ENCODE results near the gene PCGF1. TPM values are rescaled to one million over a fixed set of nuclear protein-coding genes. Genes with fewer than 3 reads are reported as not detected.

The PCGF1 gene
- total and polyA plus RNA-seq, 2 of the 13 experiments (the other 11 are each of a cell fraction or from before 2014, with no cell fraction given), result 20.4 to 22.6 TPM

DNA sequence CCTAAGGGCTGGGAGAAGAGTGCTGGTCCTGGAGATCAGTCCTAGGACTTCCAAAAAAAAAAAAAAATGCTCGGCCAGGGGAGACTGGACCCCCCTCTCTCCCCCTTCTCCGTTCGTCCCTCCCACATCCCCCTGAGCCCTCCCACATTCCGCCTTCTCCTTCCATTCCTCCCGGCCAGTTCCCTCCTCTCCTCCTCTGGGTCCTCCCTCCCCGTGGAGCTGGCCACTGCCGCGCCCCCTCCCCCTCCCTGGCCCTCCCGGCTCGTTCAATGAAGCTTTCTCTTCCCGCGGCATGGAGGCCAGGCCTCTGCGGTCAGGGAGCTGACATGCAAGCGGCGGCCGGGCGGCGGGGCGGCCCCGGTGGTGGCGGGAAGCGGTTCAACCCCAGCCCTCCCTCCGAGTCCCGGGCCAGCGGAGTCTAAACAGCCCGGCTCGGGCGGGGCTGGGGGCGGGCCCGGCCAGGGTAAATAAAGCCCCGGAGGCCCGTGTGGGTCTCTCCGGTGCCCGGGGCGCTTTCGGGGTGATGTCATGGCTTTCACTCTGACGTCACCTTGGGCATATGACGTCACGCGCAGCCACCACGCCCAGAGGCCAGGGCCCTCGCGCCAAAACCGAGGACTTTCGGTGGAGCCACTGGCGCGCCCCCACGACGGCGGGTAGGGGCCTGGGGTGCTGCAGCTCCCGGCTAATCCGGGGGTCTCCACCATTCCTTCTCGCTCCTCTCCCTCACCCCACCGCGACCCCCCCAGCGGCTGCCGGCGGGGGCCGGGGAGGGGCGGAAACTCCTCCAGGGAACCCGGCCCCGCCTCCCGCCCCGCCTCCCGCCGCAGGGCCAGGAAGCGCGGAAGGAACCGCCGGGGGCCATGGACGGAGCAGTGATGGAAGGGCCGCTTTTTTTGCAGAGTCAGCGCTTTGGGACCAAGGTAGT lies 46.7 kb upstream of the PCGF1 start, which contains the start of the genes DOK1 and LOXL3 (continued):
- TF ChIP-seq ZSCAN25 (CRISPR knock-in tag; IDR thresholded peaks at IDR 0.05) (no peak), LCORL (IDR thresholded peaks at IDR 0.05) (no peak), LCORL (CRISPR knock-in tag; IDR thresholded peaks at IDR 0.05) (0 out of 2 replicates have a peak, but pooled peaks have one; percentile 43)

DNA sequence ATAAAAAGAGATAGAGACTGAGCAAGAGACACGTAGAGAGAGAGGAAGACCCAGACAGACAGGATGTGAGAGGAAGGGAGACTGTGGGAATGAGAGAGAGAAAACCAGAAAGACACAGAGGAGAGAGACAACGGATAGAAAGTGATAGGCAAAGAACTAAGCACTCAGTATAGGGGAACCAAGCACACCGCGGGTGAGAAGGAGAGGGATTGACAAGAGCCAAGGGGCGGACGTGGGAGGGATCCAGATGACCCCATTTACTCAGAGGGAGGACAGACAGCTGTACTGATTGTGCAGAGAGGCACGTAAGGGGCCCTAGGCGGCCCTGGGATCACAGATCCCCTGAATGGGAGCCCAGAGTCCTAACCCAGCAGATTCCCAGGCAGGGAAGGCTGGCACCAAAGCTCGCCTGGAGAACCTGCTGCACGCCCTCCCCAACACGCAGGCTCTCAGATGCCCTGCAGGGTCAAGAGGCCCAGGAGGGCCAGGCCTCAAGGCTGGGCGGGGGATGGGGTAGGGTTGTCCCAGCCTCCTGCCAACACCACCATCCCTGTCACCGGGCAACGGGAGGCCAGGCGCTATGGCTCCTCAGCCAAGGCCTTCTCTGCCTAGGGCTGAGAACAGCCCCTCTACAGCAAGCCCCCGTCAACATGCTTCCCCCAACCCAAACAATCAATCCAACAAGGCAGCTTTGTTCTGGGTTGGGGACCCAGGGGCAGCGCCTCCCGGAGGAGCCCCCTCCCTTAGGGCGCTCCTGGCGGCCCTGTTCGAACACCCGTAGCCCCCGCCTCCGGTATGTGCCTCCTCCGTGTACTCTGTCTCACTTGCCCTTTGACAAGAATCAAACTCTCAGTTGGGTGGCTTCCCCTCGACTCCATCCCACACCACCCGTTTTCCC lies 45.7 kb upstream of the PCGF1 start:
- DNase-seq (ENCODE audit: low spot score) (no peak), ATAC-seq (peak; percentile 37), FAIRE-seq (no peak)
- peak overlapping the region; percentile 62 to 69 (median 69) for H3K4me3 ChIP-seq (replicated peaks in 1 of 3; ENCODE audit: insufficient read depth in 1 of 3, low read depth in 2 of 3, low read length in 3 of 3)
- intact Hi-C loops (cut with micrococcal nuclease; ENCODE audit: unreplicated experiment) (no loop called here), in situ Hi-C loops (cut with HindIII; ENCODE audit: extremely low pct_ligation_motif_present, low pct_unique_long_range_greater_than_20kb) (no loop called here)
- no peaks in the 10 kb centered on the region for H3K36me3 ChIP-seq (replicated peaks in 1 of 2; ENCODE audit: control insufficient read depth in 1 of 2, insufficient read depth in 2 of 2, low read length in 2 of 2)
- no peaks in the 10 kb centered on the region for H3K79me2 ChIP-seq (ENCODE audit: insufficient read depth, low read length)
- CTCF ChIA-PET (ENCODE audit: low intra/inter-chr PET ratio, low total read pairs), result no interaction called here
- POLR2A ChIA-PET, result interaction anchor here (1.5 to 1.7 kb wide), 2 partner anchors 46 to 71 kb away, joined by 4 read pairs; partner anchors contain the start of genes CCDC142, PCGF1 and TTC31
- H3K9me3 ChIP-seq (ENCODE audit: low read length), result no peaks in the 10 kb centered on the region
- H3K9ac ChIP-seq (ENCODE audit: insufficient read depth, low read depth, low read length), result peak overlapping the region; percentile 42
- H3K4me1 ChIP-seq (ENCODE audit: insufficient read depth, low read length), result peaks cover 68% of the 10 kb centered on the region
- H3K27ac ChIP-seq (ENCODE audit: extremely low read length, insufficient read depth, low read length), result no peak overlapping the region
- H3K27me3 ChIP-seq (ENCODE audit: control insufficient read depth in 1 of 2, insufficient read depth in 2 of 2, low read length in 2 of 2), result peaks cover 3 to 17% of the 10 kb centered on the region in 2 experiments; a peak in 2 of 5 replicates
- H3K4me2 ChIP-seq (ENCODE audit: low read depth, low read length), result peak overlapping the region; percentile 92
- 7% methylated on average over 20 of the region's 27 CpGs for WGBS (ENCODE audit: low lambda C conversion rate)
- no TSS peak for BruUV-seq (replicated peaks)
- peak overlapping the region; percentile 31 for H2AFZ ChIP-seq (ENCODE audit: low read length)
- H4K20me1 ChIP-seq (ENCODE audit: insufficient read depth, low read length), result no peaks in the 10 kb centered on the region
- TF ChIP-seq ZNF451 (CRISPR knock-in tag; IDR thresholded peaks at IDR 0.05), result no peak
- TF ChIP-seq XRCC5 (optimal IDR thresholded peaks at IDR 0.05; ENCODE audit: low read length), result no peak
- 0 out of 2 replicates have a peak, but pooled peaks have one; percentile 14 for TF ChIP-seq TBX2 (CRISPR knock-in tag; IDR thresholded peaks at IDR 0.05; ENCODE audit: borderline replicate concordance)
- TF ChIP-seq, protein P1, sequence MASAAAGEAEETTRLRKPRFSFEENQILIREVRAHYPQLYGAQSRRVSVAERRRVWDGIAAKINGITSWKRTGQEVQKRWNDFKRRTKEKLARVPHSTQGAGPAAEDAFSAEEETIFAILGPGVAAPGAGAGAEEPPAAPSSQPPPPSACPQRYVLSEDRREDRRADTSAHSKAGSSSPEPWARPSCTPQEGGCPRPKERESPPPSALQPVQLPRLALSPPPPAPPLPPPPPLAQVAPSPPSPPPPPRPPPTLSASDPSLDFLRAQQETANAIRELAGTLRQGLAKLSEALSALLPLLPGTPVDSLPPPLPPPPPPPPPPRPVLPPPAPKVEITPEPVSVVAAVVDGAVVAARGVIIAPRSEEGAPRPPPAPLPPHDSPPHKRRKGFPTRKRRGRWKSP (CRISPR knock-in tag; IDR thresholded peaks at IDR 0.05), result no peak
- TF ChIP-seq, protein P2, sequence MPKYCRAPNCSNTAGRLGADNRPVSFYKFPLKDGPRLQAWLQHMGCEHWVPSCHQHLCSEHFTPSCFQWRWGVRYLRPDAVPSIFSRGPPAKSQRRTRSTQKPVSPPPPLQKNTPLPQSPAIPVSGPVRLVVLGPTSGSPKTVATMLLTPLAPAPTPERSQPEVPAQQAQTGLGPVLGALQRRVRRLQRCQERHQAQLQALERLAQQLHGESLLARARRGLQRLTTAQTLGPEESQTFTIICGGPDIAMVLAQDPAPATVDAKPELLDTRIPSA (CRISPR knock-in tag; IDR thresholded peaks at IDR 0.05; ENCODE audit: borderline replicate concordance), result no peak
- TF ChIP-seq, protein P3, sequence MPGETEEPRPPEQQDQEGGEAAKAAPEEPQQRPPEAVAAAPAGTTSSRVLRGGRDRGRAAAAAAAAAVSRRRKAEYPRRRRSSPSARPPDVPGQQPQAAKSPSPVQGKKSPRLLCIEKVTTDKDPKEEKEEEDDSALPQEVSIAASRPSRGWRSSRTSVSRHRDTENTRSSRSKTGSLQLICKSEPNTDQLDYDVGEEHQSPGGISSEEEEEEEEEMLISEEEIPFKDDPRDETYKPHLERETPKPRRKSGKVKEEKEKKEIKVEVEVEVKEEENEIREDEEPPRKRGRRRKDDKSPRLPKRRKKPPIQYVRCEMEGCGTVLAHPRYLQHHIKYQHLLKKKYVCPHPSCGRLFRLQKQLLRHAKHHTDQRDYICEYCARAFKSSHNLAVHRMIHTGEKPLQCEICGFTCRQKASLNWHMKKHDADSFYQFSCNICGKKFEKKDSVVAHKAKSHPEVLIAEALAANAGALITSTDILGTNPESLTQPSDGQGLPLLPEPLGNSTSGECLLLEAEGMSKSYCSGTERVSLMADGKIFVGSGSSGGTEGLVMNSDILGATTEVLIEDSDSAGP (CRISPR knock-in tag; IDR thresholded peaks at IDR 0.05; ENCODE audit: borderline replicate concordance), result 0 out of 2 replicates have a peak, but pooled peaks have one; percentile 54
- TF ChIP-seq RBAK (CRISPR knock-in tag; IDR thresholded peaks at IDR 0.05), result no peak
- TF ChIP-seq JUND (CRISPR knock-in tag; IDR thresholded peaks at IDR 0.05), result no peak
- TF ChIP-seq PITX1 (CRISPR knock-in tag; IDR thresholded peaks at IDR 0.05), result 0 out of 2 replicates have a peak, but pooled peaks have one; percentile 23
- 0 out of 2 replicates have a peak, but pooled peaks have one; percentile 13 for TF ChIP-seq POGZ (CRISPR knock-in tag; IDR thresholded peaks at IDR 0.05)
- TF ChIP-seq, protein P4, sequence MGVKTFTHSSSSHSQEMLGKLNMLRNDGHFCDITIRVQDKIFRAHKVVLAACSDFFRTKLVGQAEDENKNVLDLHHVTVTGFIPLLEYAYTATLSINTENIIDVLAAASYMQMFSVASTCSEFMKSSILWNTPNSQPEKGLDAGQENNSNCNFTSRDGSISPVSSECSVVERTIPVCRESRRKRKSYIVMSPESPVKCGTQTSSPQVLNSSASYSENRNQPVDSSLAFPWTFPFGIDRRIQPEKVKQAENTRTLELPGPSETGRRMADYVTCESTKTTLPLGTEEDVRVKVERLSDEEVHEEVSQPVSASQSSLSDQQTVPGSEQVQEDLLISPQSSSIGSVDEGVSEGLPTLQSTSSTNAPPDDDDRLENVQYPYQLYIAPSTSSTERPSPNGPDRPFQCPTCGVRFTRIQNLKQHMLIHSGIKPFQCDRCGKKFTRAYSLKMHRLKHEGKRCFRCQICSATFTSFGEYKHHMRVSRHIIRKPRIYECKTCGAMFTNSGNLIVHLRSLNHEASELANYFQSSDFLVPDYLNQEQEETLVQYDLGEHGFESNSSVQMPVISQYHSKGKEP (CRISPR knock-in tag; IDR thresholded peaks at IDR 0.05), result no peak
- TF ChIP-seq SIX4 (CRISPR knock-in tag; IDR thresholded peaks at IDR 0.05), result no peak
